Spleen (tissue), 7 donors: Measurements from ENCODE around the gene LPP.

Experiments used
- CTCF ChIP-seq, 11 experiments: fragments of 200-600 bp in 7 of 11; fragments of 450-650 bp in 4 of 11; sonication (generic) in 4 of 11; IDR thresholded peaks in 8 of 11; conservative IDR thresholded peaks in 3 of 11; 1 replicate in 7 of 11; 2 replicates in 4 of 11; pipeline versions ENCODE4 v1.4.0 to v1.8.0; 2016 to 2021; ENCODE audit warnings: antibody characterized with exemption in 11 of 11, inconsistent platforms in 4 of 11, mild to moderate bottlenecking in 1 of 11
- POLR2AphosphoS5 ChIP-seq, 3 donors: sonication (generic); formaldehyde crosslinking; IDR thresholded peaks; one replicate each; pipeline ENCODE4 v1.5.1; 2017; ENCODE audit warnings: antibody characterized with exemption in 3 of 3
- donor health status: DM: no; HTN: no; CAD: no; lungs with moderate emphysema.
- donor health status: DM: no; HTN: no; CAD: no.
- donor health status: DM: no; HTN: no; CAD: no.

DNA sequence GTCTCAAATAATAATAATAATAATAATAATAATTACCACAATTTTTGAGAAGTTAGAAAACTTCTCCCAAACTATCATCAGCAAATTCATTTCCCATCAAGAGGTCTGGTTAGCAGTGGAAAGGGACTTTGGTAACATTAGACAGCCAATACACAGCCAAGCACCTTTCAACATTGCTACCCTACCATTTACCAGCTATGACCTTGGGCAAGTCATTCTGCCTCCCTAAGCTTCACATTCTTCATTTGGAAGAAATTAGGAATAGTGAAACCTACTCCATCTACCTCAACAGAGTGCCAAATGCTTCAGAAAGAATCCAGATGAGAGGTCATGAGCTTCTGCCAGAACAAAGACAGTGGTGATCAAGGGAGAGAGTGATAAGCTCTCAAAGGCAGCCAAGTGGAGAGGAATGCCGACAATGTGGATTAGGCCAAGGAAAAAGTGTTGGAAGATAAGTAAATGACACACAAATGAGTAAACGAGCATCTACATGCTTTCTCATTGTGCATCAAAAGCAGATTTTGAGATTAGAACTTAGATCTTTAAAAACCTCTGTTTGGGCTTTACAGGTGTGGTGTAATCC is 42.9 kb upstream of the LPP start:
- TF ChIP-seq CTCF (IDR thresholded peaks at IDR 0.05 in 8 of 11, conservative IDR thresholded peaks at IDR 0.05 in 3 of 11) (no peak), POLR2AphosphoS5 (IDR thresholded peaks at IDR 0.05) (no peak)
